TTC549 (cell line): ENCODE measurements around the gene MT1HL1.

Experiments used
- FAIRE-seq: peaks from 2 replicates; lab custom pipeline; 2012; peaks lifted over from hg19 to GRCh38; lab: Jason Lieb, UNC

MT1HL1 gene

DNA sequence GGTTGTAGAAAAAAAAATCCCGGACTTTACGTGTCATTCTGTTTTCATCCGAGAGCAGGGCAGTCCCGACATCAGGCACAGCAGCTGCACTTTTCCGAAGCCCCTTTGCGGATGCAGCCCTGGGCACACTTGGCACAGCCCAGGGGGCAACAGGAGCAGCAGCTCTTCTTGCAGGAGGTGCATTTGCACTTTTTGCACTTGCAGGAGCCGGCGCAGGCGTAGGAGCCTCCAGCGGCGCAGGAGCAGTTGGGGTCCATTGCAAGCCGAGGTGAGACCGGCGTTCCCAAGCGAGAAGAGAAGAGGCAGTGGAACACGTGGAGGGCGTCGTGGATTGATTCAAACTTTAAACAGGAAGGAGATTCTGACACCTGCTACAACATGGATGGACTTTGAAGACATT lies at the start of gene MT1HL1:
Gene MT1HL1 (minus strand): TSS at position 326 of the 400 bp plus-strand sequence. CDS start 69 bp downstream, at position 257.
- no peak for FAIRE-seq

DNA sequence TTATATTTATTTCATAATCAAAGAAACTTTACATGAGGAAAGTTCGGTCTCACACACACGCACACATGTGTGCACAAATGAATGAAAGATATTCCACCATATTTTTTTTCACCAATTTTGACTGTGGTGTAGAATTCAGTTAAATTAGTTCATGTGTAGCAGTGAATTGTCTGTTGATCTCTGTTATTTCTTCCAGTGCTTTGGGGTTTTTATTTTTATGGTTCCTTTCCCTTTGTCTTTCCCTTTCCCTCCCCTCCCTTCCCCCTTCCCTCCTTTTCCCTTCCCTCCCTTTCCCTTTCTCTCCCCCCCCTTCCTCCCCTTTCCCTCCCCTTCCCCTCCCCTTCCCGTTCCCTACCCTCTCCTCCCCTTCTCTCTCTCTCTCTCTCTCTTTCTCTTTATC lies 46.7 kb upstream of the MT1HL1 start:
- FAIRE-seq, result no peak

- FAIRE-seq, result no peak
Measured at GRCh38 chr1:237050185-237050584, 45.9 kb upstream of the MT1HL1 start.

- no peak for FAIRE-seq
Measured at GRCh38 chr1:237048803-237049202, 44.6 kb upstream of the MT1HL1 start.

- no peak for FAIRE-seq
Measured at GRCh38 chr1:237045278-237046016, 41.2 kb upstream of the MT1HL1 start.

DNA sequence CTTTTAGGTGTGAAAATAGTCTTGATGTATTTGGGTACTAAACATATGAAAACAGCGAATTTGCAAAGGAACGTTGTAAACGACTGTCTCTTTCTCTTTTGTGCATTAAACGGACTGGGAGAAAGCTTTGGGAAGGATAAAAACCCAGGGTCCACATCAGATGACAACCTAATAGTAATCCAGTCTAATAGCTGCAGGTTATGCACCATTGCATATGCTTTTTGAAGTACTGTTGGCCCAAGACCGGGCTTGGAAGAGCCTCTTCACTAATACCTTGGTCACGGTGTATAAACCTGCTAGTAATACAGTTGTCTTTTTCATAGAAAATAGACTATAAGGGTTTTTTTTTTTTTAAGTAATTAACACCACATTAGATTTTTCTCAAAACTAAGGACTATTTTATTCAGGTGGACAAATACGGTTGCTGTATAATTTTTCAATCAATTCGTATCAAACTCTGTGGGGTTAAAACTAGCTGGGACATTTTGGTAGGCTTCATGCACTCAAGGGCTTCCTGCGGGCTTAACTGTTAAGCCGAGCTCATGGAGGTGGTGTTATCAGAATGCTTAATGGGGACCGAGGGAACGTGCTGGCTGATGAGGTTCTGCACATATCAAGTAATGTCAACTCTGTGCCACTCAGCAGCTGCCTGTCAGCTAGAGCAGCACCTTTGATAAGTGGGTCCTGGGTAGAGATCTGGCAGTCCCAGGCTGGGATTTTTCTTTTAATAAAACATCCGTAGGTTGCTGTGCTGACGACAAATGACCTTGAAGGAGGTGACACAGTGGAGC lies 39.8 kb upstream of the MT1HL1 start:
- FAIRE-seq, result no peak

DNA sequence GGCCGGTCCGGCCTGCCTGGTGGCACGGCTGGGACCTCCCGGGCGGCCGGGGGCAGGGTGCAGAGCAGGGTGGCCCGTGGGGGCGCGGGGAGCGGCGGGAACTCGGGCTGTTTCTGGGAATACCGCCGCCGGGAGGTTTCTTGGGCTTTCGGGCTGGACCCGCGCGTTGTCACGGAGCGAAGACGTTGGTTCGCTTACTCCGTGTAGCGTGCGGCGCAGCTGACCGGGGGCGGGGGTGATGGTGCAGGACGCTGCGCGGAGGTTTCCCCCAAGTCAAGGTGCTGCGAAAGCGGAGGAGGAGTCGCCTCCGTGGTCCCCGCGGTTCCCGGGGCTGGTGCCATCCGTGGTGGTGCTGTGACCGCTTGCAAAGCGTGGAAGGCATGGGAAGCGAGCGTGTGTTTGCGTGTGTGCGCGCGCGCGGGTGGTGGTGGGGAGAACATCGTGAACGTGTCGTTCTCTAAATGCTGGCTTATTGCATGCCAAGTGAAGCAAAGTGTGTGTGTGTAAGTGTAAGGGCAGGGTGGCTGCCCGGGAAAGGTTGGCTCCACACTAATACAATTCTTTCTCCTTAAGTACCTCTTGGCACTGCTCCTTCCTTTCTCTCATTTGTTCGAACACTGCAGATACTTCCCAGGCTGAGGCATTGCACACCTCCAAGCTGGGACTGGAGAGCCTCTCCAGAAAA lies 38.8 kb upstream of the MT1HL1 start:
- FAIRE-seq, result no peak

DNA sequence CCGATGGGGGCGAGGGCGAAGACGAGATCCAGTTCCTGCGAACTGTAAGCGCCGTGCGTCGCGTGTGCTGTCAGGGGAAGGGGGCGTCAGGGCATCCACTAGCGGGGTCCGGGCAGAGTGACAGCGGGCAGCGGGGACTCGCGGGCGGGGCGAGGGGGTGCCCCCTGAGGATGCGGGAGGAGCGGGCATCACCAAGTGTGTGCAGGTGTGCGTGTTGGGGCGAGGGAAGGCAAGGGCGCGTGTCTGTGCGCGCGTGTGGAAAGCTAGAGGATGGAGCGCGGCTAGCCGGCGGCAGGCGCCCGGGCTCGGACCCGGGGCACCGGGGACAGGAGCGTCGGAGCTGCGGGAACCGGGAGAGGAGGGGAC lies 38.3 kb upstream of the MT1HL1 start:
- FAIRE-seq, result no peak

DNA sequence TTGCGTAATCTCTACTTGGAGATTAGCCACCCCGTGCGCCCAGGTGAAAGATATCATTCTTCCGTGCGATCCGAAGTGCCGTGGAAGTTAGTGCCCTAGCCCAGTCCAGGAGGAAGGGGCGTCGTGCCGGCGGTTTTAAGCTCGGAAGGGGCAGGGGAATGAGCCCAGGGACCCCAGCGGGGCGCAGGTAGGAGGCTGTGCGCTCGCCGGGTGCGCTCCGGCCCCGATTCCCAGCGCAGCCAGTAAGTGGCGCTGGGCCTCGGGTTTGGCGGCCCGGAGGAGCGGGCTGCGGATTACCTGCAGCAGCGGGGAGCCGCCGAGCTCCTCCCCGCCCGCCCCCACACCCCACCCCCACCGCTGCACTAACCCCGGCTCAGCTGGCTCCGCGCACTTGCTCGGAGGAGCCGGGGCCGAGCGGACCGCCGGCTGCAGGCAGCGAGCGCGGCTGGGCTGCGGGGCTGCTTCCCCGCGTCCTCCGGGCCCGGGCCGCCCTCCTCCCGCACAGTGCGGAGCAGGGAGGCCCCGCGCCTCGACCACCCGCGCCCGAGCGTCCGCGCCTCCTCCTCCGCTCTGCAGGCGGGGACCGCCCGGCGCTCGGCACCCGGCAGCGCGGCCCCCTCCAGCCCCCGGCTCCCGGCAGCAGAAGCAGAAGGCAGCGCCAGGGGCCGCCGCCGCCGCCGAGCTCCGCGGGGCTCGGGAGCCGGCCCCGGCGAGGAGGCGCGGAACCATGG lies 37.7 kb upstream of the MT1HL1 start, which contains the start of gene RYR2:
Gene RYR2 (plus strand): TSS at position 390 of the 731 bp plus-strand sequence. CDS start 338 bp downstream, at position 728.
- FAIRE-seq, result no peak

DNA sequence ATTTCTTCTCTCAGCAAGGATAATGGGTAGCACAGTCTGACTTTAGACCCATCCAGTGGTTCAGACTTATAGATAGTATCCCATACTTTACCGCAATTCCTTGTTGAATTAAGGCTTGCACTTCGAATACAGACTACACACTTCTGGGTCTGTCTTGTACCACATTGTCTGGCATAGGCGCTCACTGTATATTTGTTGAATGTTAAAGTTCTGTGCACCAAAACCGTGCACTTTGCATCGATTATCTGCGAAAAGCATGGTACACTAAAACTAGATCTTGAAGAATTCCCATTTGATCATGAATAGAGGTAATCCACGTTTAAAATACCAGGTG lies 37.2 kb upstream of the MT1HL1 start:
- no peak for FAIRE-seq

- FAIRE-seq, result no peak
Measured at GRCh38 chr1:237040823-237041222, 36.6 kb upstream of the MT1HL1 start.

DNA sequence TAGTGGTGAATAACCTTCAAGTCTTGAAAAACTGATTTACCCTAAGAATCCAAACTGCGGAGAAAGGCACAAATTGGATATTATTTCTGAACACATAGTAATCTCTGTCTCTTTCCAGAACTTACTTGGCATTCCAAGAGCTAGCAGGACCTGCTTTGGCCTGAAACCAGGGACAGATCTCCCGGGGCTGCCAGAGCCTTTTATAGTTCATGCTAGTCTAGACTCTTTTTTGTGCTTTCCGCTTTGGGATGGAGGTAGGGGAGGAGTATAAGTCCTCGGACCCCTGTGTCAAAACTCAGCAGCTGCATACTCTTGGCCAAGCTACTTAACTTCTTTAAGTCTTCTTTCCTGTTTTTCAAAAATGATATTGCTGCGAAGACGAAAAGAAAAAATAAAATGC lies 34.0 kb upstream of the MT1HL1 start:
- no peak for FAIRE-seq

DNA sequence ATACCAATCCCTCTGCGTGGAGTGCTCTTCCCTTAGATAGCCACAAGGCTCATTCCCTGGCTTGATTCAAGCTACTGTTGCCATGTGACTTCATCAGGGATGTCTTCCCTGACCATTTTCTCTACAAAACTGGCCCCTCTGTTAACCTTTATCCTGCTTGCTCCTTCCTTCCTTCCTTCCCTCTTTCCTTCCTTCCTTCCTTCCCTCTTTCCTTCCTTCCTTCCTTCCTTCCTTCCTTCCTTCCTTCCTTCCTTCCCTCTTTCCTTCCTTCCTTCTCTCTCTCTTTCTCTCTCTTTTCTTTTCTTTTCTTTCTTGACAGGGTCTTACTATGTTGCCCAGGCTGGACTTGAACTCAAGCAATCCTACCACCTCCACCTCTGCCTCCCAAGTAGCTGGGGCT lies 31.5 kb upstream of the MT1HL1 start:
- FAIRE-seq, result no peak

DNA sequence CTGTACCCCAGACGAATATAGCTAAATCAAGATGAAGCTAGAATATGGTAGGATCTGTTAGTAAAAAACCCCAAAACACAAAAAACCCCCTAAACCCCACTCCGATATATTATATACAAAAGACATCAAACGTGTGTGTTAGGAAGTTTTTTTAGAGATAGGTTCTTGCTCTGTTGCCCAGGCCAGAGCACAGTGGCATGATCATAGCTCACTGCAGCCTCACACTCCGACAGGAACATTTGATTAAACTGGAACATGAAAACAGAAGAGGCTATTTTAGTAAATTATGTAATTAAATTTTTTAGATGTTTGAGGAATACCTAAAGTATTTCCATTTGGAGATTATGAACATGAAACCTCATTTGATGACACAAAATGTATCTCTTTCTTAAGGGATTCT lies 29.6 kb upstream of the MT1HL1 start:
- no peak for FAIRE-seq

GRCh38 chr1:237033061-237033460 lies 28.8 kb upstream of the MT1HL1 start:
- no peak for FAIRE-seq

GRCh38 chr1:237032029-237032428 lies 27.8 kb upstream of the MT1HL1 start:
- FAIRE-seq, result no peak

GRCh38 chr1:237031480-237031879 lies 27.2 kb upstream of the MT1HL1 start:
- FAIRE-seq, result no peak

GRCh38 chr1:237029850-237030535 lies 25.8 kb upstream of the MT1HL1 start:
- FAIRE-seq, result no peak

DNA sequence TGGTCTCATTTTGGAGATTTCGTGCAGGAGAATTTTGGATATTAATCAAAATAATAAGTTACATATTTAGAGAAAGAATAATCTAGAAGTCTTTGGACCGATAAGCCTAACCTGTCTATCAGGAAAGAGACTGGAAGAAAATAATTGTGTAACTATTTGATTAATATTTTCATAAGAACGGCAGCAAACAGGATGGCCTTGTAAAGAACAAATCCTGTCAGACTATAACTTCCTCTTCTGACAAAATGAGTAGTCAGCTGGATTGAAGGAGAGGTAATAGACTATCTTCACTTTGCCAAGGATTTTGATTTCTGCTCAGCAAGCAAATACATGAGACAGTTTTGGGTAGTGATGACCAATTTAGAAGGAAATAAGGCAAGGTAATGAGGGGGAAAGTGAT lies 25.0 kb upstream of the MT1HL1 start:
- no peak for FAIRE-seq

GRCh38 chr1:237025358-237026074 lies 21.3 kb upstream of the MT1HL1 start:
- FAIRE-seq, result peak; percentile 72

- FAIRE-seq, result no peak
Measured at GRCh38 chr1:237018896-237019295, 14.7 kb upstream of the MT1HL1 start.
